ENCODE results near the gene HNRNPU. TPM values are rescaled to one million over a fixed set of nuclear protein-coding genes. Genes with fewer than 3 reads are reported as not detected.

Gene HNRNPU
- total and polyA plus RNA-seq, 7 donors: 110 to 262 (median 186) TPM

GRCh38 chr1:244858357-244858756 lies 6.0 kb downstream of the HNRNPU start:
- Histone ChIP-seq H3K36me3 (ENCODE audit: insufficient read depth in 1 of 2, low read depth in 1 of 2) (peaks cover 17 to 91% of the 10 kb centered on the region in 2 donors), H3K27me3 (ENCODE audit: insufficient read depth in 3 of 3, low read length in 2 of 3) (no peaks in the 10 kb centered on the region), H3K9me3 (no peaks in the 10 kb centered on the region), H3K27ac (peak overlapping the region; percentile 4), H3K4me1 (peaks cover 63% of the 10 kb centered on the region), H3K4me3 (peak overlapping the region; percentile 97)
- WGBS, 3 donors: 34 to 68% (median 46%) methylated on average over 1 of the region's 1 CpG
- TF ChIP-seq CTCF (IDR thresholded peaks at IDR 0.05): no peak
- no peak for ATAC-seq
- no peak for DNase-seq
- intact Hi-C loops (cut with DNase I): loop anchor here in 1 of 2 donors (2.0 kb wide), 1 partner anchor 14 kb away; no protein-coding TSS in a partner anchor

GRCh38 chr1:244857761-244858160 lies 6.6 kb downstream of the HNRNPU start:
- 59 to 70% (median 66%) methylated on average over 3 of the region's 3 CpGs for WGBS, 3 donors
- Histone ChIP-seq H3K27ac (peak overlapping the region; percentile 4), H3K36me3 (ENCODE audit: insufficient read depth in 1 of 2, low read depth in 1 of 2) (peaks cover 17 to 97% of the 10 kb centered on the region in 2 donors), H3K4me3 (no peak overlapping the region), H3K9me3 (no peaks in the 10 kb centered on the region), H3K4me1 (peaks cover 69% of the 10 kb centered on the region), H3K27me3 (ENCODE audit: insufficient read depth in 3 of 3, low read length in 2 of 3) (no peaks in the 10 kb centered on the region)
- ATAC-seq (no peak), DNase-seq (no peak)
- intact Hi-C loops (cut with DNase I): loop anchor here in 1 of 2 donors (2.0 kb wide), 1 partner anchor 13 kb away; no protein-coding TSS in a partner anchor
- no peak for TF ChIP-seq CTCF (IDR thresholded peaks at IDR 0.05)

- no peak for DNase-seq
- H3K27me3 ChIP-seq (ENCODE audit: insufficient read depth in 3 of 3, low read length in 2 of 3): no peaks in the 10 kb centered on the region
- H3K4me3 ChIP-seq: no peak overlapping the region
- no peak overlapping the region for H3K27ac ChIP-seq
- intact Hi-C loops (cut with DNase I): no loop called here
- peaks cover 19 to 100% of the 10 kb centered on the region in 2 donors for H3K36me3 ChIP-seq (ENCODE audit: insufficient read depth in 1 of 2, low read depth in 1 of 2)
- no peak for ATAC-seq
- WGBS, 3 donors: 60 to 79% (median 65%) methylated on average over 7 of the region's 7 CpGs
- no peaks in the 10 kb centered on the region for H3K9me3 ChIP-seq
- peaks cover 63% of the 10 kb centered on the region for H3K4me1 ChIP-seq
- TF ChIP-seq CTCF (IDR thresholded peaks at IDR 0.05): no peak
Measured at GRCh38 chr1:244854865-244855578, 9.3 kb downstream of the HNRNPU start.

GRCh38 chr1:244854166-244854565 lies 10.2 kb downstream of the HNRNPU start:
- WGBS, 3 donors: 67 to 74% (median 73%) methylated on average over 5 of the region's 5 CpGs
- peaks cover 54% of the 10 kb centered on the region for H3K4me1 ChIP-seq
- no peak for TF ChIP-seq CTCF (IDR thresholded peaks at IDR 0.05)
- DNase-seq (no peak), ATAC-seq (no peak)
- H3K36me3 ChIP-seq (ENCODE audit: insufficient read depth in 1 of 2, low read depth in 1 of 2): peaks cover 16 to 100% of the 10 kb centered on the region in 2 donors
- intact Hi-C loops (cut with DNase I): no loop called here
- no peaks in the 10 kb centered on the region for H3K9me3 ChIP-seq
- H3K4me3 ChIP-seq: no peak overlapping the region
- H3K27ac ChIP-seq: no peak overlapping the region
- no peaks in the 10 kb centered on the region for H3K27me3 ChIP-seq (ENCODE audit: insufficient read depth in 3 of 3, low read length in 2 of 3)
